Neural crest cell (in vitro differentiated cells): Measurements from ENCODE around the gene WDR37. TPM values are rescaled to one million over a fixed set of nuclear protein-coding genes. Genes with fewer than 3 reads are reported as not detected.

Source experiments
- DNase-seq: peaks from one replicate; pipeline ENCODE4 v3.0.0; 2021; ENCODE audit warnings: low read depth, mixed read lengths, low spot score
- H3K27ac Mint-ChIP-seq: one replicate; pipeline ENCODE4 v1.8.0; 2021; ENCODE audit warnings: mild to moderate bottlenecking, mixed read lengths; ENCODE audit not compliant: unreplicated experiment
- H3K27me3 Mint-ChIP-seq: 2 replicates; pipeline ENCODE4 v1.8.0; 2021; ENCODE audit warnings: low read depth, mild to moderate bottlenecking, mixed read lengths
- H3K36me3 Mint-ChIP-seq: 2 replicates; pipeline ENCODE4 v1.8.0; 2021; ENCODE audit warnings: low read depth, mild to moderate bottlenecking, mixed read lengths
- H3K4me1 Mint-ChIP-seq: 2 replicates; pipeline ENCODE4 v1.8.0; 2021; ENCODE audit warnings: mixed read lengths
- H3K4me3 Mint-ChIP-seq: one replicate; pipeline ENCODE4 v1.8.0; 2021; ENCODE audit warnings: mild to moderate bottlenecking, mixed read lengths
- H3K9me3 Mint-ChIP-seq: 2 replicates; pipeline ENCODE4 v1.8.0; 2021; ENCODE audit warnings: mixed read lengths
- total RNA-seq: library from RNA; stranded (reverse); gene quantifications from 2 replicates; pipeline ENCODE4 v1.2.1, GENCODE V29; 2021
- TF ChIP-seq, protein P1 (sequence below): fragments of 200-600 bp; sonication (generic); conservative IDR thresholded peaks from 2 replicates; pipeline ENCODE4 v1.5.0; 2021; ENCODE audit warnings: antibody characterized with exemption, mild to moderate bottlenecking

WDR37 gene
- total RNA-seq, 1 donor from 2014 or later: 19.5 TPM

GRCh38 chr10:1174022-1174421 lies 117.8 kb downstream of the WDR37 start:
- no peak overlapping the region for H3K4me3 Mint-ChIP-seq
- no peaks in the 10 kb centered on the region for H3K9me3 Mint-ChIP-seq
- H3K4me1 Mint-ChIP-seq: no peaks in the 10 kb centered on the region
- TF ChIP-seq, protein P1, sequence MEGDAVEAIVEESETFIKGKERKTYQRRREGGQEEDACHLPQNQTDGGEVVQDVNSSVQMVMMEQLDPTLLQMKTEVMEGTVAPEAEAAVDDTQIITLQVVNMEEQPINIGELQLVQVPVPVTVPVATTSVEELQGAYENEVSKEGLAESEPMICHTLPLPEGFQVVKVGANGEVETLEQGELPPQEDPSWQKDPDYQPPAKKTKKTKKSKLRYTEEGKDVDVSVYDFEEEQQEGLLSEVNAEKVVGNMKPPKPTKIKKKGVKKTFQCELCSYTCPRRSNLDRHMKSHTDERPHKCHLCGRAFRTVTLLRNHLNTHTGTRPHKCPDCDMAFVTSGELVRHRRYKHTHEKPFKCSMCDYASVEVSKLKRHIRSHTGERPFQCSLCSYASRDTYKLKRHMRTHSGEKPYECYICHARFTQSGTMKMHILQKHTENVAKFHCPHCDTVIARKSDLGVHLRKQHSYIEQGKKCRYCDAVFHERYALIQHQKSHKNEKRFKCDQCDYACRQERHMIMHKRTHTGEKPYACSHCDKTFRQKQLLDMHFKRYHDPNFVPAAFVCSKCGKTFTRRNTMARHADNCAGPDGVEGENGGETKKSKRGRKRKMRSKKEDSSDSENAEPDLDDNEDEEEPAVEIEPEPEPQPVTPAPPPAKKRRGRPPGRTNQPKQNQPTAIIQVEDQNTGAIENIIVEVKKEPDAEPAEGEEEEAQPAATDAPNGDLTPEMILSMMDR: no peak
- H3K36me3 Mint-ChIP-seq: no peaks in the 10 kb centered on the region
- no peak overlapping the region for H3K27ac Mint-ChIP-seq
- no peak for DNase-seq
- H3K27me3 Mint-ChIP-seq: no peaks in the 10 kb centered on the region

- Mint-ChIP-seq H3K4me1 (no peaks in the 10 kb centered on the region), H3K36me3 (no peaks in the 10 kb centered on the region), H3K27ac (no peak overlapping the region), H3K27me3 (no peaks in the 10 kb centered on the region), H3K4me3 (no peak overlapping the region), H3K9me3 (no peaks in the 10 kb centered on the region)
- no peak for DNase-seq
- TF ChIP-seq, protein P1: no peak
These were observed 119.9 kb downstream of the WDR37 start for GRCh38 chr10:1175956-1176565.

DNA sequence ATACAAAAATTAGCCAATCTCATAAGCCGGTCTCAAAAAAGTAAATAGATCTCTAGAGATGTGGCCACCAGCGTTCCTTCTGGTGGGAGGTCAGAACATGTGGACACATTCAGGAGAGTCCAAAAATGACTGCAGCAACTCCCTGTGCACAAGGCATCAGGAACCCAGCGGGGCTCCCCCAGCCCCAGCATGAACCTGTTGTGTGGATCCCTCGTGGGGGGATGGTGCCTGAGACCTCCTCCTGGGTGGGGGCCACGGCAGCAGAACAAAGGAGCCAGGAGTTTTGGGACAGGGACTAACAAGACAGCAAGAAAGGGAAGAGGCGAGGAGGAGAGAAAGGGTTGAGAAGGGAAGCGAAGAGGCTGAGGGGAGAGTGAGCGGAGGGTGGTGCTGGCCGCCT lies 121.8 kb downstream of the WDR37 start:
- H3K36me3 Mint-ChIP-seq: no peaks in the 10 kb centered on the region
- no peaks in the 10 kb centered on the region for H3K9me3 Mint-ChIP-seq
- H3K27ac Mint-ChIP-seq: no peak overlapping the region
- H3K4me3 Mint-ChIP-seq: no peak overlapping the region
- TF ChIP-seq, protein P1: no peak
- H3K4me1 Mint-ChIP-seq: no peaks in the 10 kb centered on the region
- no peak for DNase-seq
- no peaks in the 10 kb centered on the region for H3K27me3 Mint-ChIP-seq

DNA sequence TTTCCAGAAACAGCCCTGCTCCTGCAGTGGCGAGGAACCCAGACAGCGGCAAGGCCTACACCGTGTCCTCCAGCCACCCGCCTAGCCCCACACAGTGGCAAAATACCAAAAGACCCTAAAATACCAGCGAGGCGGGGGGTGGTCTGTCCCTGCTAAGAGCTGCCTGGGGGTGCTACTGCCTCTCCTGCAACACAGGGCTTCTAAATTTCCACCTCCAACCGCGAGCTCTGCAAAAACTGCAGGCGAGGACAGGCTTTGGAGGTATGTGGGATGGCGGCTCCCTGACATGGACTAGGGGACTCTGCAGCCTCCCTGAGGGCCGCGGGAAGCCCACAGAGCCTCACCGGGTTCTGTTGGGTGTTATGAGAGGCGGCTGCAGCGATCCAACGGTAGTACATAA lies 122.3 kb downstream of the WDR37 start:
- H3K9me3 Mint-ChIP-seq: no peaks in the 10 kb centered on the region
- no peak for DNase-seq
- TF ChIP-seq, protein P1: no peak
- H3K27me3 Mint-ChIP-seq: no peaks in the 10 kb centered on the region
- no peak overlapping the region for H3K4me3 Mint-ChIP-seq
- no peaks in the 10 kb centered on the region for H3K36me3 Mint-ChIP-seq
- no peak overlapping the region for H3K27ac Mint-ChIP-seq
- no peaks in the 10 kb centered on the region for H3K4me1 Mint-ChIP-seq

- Mint-ChIP-seq H3K27ac (no peak overlapping the region), H3K4me3 (no peak overlapping the region)
- TF ChIP-seq, protein P1: no peak
These were observed 123.3 kb downstream of the WDR37 start for GRCh38 chr10:1179346-1180070.

More at GRCh38 chr10:1179346-1180070, 123.3 kb downstream of the WDR37 start:
- Mint-ChIP-seq H3K4me1 (no peaks in the 10 kb centered on the region), H3K36me3 (no peaks in the 10 kb centered on the region), H3K9me3 (no peaks in the 10 kb centered on the region), H3K27me3 (no peaks in the 10 kb centered on the region)
- DNase-seq: no peak
